Umbilical cord (tissue), 2 donors: ENCODE data around the gene ROBO1. TPM values are rescaled to one million over a fixed set of nuclear protein-coding genes. Genes with fewer than 3 reads are reported as not detected.
A peak's percentile ranks its signal among the peaks of the same experiment; 100 is the strongest.
"Not testable (repeated sequence)": the region's sequence is repeated elsewhere in the genome, so short reads cannot be mapped to it uniquely, and the experiment has no call there.

Experiments used
- DNase-seq: peaks from one replicate; pipeline ENCODE4 v3.0.0-alpha.2; 2015; ENCODE audit warnings: low spot score
- total RNA-seq: library from RNA; depleted of rRNA; stranded (reverse); fragments of >200 nt; gene quantifications from one replicate; pipeline ENCODE4 v1.2.3, GENCODE V29; 2014; ENCODE audit warnings: low replicate concordance; ENCODE audit not compliant: insufficient read depth

The ROBO1 gene
- total RNA-seq, 1 donor from 2014 or later: 27.9 TPM

DNA sequence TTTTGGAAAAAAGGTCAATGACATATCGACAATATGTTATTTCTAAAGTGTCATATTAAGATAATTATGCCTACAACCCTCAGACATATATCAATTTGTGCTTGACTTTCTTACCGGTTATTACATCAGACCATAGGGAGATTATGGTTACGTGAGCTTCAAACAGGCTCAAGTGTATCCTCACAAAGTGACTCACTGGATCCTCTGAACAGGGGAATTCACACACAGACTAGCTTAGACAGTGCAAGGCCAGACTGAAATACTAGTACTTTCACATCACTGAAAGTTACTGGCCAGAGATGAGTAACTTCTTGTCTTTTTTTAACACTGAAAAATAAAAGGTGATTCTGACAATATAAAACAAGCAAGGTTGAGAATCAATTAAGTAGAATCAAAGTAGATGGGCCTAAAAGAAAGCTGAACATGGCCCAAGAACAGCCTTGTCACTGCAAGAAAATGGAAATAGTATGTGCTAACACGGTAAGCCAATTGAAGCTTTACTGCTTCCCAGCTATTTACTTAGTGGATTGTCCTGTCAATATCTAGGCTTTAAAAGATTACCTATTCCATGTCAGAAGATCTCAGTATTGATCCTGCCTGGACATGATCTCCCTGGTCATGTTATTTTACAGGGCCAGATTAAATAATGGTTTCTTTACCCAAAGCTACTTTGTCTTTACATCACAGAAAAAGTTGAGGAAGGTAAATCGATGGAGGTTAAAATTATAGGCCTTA is 848.6 kb downstream of the ROBO1 start:
- DNase-seq: peak; percentile 42

- DNase-seq: no peak
Observed at GRCh38 chr3:78918361-78919020, 849.3 kb downstream of the ROBO1 start.

DNA sequence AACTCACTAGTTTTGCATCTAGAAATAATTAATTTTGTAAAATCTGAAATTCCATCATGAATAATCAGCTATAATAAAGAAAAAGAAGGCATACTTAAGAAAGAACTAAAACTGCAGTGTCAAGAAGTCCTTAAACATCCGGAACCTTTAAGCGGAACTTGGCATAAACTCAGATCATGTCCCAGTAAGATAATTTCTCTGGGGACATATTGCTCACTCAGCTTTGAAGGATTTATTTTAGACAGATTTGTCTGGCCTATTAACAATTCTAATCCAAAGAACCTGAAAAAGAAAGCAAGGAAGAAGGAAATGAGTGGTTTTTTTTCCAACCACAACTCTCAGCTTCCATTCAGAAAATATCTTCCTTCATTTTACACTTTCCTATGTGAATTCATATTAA is 850.3 kb downstream of the ROBO1 start:
- no peak for DNase-seq

DNA sequence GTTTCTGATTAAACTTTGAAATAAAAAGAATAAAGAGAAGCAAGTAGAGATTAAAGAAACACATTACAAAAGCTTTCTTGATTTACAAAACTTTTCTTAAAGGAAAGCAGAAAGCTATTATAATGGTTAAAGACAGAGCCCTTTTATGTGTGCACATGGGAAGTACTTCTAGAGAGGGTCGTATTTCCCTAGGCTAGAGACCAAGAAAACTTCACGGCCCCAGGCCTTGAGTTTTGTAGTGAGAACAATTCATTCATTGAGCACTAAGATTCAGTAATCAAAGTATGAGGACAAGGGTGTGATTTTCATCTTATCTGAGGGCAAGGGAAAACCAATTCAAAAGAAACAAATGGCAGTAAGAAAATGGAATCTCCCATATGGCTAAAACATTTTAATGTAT is 854.1 kb downstream of the ROBO1 start:
- no peak for DNase-seq

- DNase-seq: no peak
Observed at GRCh38 chr3:78912687-78913086, 855.1 kb downstream of the ROBO1 start.

DNA sequence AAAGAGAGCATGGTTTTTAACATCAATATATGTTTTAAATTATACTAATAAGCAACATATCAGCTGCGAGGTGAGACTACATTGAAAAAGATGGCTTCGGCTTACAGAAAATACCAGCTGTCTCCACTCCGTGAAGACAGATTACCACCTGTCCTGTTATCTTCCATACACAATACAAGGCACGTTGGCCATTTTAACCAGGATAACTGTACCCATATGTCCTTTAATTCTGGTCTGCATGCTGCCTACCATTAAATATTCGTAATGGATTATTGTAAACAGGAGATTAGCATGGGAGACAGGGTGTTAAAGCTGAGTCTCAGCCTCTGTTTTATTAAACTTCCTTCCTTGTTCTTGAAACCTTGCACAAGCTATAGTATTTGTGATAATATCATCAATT is 855.5 kb downstream of the ROBO1 start:
- no peak for DNase-seq

DNA sequence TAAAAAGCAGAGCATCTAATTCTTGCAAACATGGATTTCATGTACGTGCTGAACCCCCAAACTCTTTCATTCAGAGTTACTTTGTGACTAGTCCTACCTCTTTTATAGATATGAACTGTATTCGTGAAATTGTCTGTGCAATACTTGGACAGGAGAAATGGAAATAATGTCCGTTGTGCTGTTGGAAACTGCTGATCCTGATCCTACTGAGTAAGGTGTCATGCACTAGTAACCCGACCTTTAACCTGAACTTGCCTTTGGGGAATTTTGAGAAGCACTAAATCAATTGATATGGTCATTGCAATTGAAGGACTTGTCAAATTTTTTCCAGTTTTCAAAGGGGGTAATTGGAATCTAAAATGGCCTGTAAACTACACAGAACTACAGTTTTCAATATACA is 856.4 kb downstream of the ROBO1 start:
- no peak for DNase-seq

- no peak for DNase-seq
Observed at GRCh38 chr3:78908236-78908635, 859.6 kb downstream of the ROBO1 start.

DNA sequence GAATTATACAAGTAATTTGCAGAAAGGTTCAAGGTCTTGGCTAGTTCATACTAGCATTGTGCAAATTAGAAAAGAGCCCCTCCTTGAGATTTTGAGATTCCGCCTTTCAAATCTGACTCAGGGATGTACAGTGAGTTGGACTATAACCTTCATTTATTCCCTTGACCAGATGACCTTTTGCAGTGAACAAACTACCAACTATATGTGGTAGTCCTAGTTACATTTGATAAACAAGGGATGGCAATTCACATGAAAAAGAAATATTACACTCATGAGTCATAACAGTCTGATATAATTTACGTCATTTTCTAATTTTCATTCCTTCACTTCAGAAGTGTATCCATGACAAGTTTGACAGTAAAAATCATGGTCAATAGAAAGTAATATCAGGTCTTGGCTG is 860.4 kb downstream of the ROBO1 start:
- DNase-seq: no peak

- DNase-seq: no peak
Observed at GRCh38 chr3:78906930-78907329, 860.9 kb downstream of the ROBO1 start.

GRCh38 chr3:78906245-78906644 is 861.6 kb downstream of the ROBO1 start:
- DNase-seq: no peak

- no peak for DNase-seq
Observed at GRCh38 chr3:78905700-78906099, 862.1 kb downstream of the ROBO1 start.

DNA sequence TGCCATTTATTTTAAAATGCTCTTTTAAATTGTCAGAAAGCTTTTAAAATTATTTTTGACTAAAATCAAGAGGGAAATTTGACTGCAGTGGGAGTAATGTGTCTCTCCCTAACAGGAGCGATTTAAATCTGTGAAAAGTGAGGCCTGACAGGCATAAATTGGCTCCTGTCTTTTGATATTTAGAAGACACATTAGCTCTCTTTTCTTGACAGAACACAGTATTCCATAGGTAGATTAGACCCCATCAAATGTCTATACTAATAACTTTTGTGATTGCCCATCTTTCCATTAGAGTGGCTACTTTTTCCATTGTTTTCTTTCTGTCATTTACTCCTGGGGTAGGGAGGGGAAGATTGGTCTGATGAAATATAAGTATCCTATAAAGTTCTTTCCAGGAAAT is 866.3 kb downstream of the ROBO1 start:
- DNase-seq: no peak

DNA sequence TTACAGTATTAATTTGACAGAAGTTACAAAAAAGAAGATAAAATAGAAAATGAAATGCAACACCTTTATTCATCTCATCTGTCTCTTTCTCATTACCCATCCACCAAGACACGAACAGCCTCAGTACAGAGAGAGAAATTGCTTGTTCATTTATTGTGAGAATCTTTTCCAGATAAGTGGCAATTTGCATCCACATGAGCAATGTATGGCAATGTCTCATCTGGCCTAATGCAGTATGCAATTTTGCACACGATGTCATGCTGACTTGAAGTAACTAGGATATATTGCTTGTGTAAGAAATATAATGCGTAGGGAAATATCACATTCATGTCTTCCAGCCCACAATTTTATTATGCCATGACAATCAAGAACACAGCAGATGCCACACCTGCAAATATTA is 866.9 kb downstream of the ROBO1 start:
- DNase-seq: no peak

DNA sequence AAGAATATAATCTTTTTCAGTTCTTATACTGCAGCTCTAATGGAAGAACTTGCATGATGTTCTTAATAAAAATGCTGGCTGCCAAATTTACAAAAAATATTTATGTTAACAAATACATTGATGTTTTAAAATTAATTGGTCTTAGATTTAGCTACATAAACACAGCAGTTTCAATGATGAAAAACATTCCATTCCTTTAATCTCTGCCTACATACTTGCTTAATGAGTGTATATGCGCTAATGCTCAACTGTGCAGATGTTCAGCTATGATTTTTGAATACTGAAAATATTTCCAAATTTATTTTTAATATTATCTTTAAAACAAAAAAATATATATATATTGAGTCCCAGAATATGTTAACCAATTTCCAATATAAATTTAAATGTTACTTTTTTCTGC is 867.4 kb downstream of the ROBO1 start:
- no peak for DNase-seq

DNA sequence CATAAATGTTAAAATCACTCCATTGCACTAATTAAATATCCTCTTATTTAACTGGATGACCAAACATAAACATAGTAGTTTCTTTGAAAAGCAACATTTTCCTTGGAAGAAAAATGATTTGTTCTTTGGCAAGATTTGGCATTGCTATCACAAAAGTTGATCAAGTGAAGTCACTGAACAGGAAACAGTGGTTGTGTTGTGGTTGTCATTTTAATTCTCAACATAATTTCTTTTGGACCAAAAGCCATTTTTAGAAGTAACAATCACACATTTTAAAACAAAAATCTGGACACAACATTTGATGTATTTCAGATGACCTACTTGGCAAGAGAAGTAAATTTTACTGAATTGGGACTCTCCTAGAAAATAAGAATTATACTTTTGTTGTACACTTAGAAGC is 872.3 kb downstream of the ROBO1 start:
- DNase-seq: no peak

- no peak for DNase-seq
Observed at GRCh38 chr3:78894787-78895186, 873.0 kb downstream of the ROBO1 start.

DNA sequence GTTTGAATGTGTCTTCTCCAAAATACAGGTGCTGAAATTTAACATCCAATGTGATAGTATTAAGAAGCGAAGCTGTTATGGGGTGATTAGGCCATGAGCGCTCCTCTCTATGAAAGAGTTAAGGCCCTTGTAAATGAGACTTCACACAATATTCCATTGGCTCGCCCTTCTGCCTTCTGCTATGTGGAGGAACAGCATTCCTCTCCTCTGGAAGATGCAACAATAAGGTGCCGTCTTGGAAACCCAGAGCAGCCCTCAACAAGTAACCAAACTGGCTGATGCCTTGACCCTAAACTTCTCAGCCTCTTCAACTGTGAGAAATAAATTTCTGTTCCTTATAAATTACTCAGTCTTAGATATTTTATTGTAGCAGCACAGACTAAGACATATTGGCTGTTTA is 874.6 kb downstream of the ROBO1 start:
- DNase-seq: no peak

DNA sequence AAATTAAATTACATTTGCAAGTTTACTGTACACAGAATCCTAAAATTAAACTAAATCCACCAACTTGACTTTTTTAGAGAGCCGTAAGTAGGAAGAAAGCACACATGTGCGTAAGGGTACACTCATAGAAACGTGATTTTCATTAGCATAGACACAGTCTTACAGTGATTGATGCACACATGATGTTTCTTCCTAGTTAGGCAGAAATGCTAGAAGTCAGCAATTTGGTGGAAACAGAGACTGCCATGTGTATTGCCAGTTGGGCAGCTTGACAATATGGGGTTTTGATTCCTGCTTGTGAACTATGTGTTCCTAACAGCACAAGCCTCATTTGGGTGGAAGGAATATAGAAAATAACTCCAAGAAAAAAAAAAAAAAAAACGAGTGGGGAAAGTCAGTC is 878.5 kb downstream of the ROBO1 start:
- no peak for DNase-seq

- peak; percentile 60 for DNase-seq
Observed at GRCh38 chr3:78888635-78889034, 879.2 kb downstream of the ROBO1 start.

GRCh38 chr3:78887547-78888011 is 880.2 kb downstream of the ROBO1 start:
- DNase-seq: peak; percentile 75

GRCh38 chr3:78887029-78887428 is 880.8 kb downstream of the ROBO1 start:
- DNase-seq: peak; percentile 35

GRCh38 chr3:78884567-78884966 is 883.2 kb downstream of the ROBO1 start:
- not testable (repeated sequence) for DNase-seq
